Activated T-cell treated with anti-CD3 and anti-CD28 coated beads, Interleukin-2, amount 50 U/mL, for 72 hours (primary cell): ENCODE results near the gene MYL7. TPM values are rescaled to one million over a fixed set of nuclear protein-coding genes. Genes with fewer than 3 reads are reported as not detected.

Experiments used
- ATAC-seq, 2 donors: fragments of 150-1000 bp; cut with Tn5 transposase; replicated peaks in 1 of 2; 2 replicates each; pipeline ENCODE4 v1.10.0; 2021; ENCODE audit warnings: moderate library complexity in 2 of 2, mild to moderate bottlenecking in 1 of 2
- DNase-seq, 2 donors: peaks; one replicate each; pipeline ENCODE4 v3.0.0; 2021 to 2022; ENCODE audit warnings: mixed read lengths in 1 of 2
- H3K27ac Mint-ChIP-seq: one replicate; pipeline ENCODE4 v1.8.0; 2022; ENCODE audit warnings: mild to moderate bottlenecking, moderate library complexity, mixed read lengths
- H3K27me3 Mint-ChIP-seq: one replicate; pipeline ENCODE4 v1.8.0; 2022; ENCODE audit warnings: low read depth, mixed read lengths
- H3K36me3 Mint-ChIP-seq, 2 donors: one replicate each; pipeline ENCODE4 v1.8.0; 2022; ENCODE audit warnings: mixed read lengths in 2 of 2, mild to moderate bottlenecking in 1 of 2; ENCODE audit not compliant: insufficient read depth in 2 of 2
- H3K4me1 Mint-ChIP-seq: one replicate; pipeline ENCODE4 v1.8.0; 2022; ENCODE audit warnings: low read depth, mixed read lengths
- H3K4me3 Mint-ChIP-seq, 2 donors: one replicate each; pipeline ENCODE4 v1.8.0; 2022; ENCODE audit warnings: mild to moderate bottlenecking in 2 of 2, mixed read lengths in 2 of 2, moderate library complexity in 2 of 2
- H3K9me3 Mint-ChIP-seq, 2 donors: one replicate each; pipeline ENCODE4 v1.8.0; 2022; ENCODE audit warnings: mixed read lengths in 2 of 2
- total RNA-seq, 2 donors: library from RNA; stranded (reverse); gene quantifications; one replicate each; pipeline ENCODE4 v1.2.3, GENCODE V29; 2022

MYL7 gene
- total RNA-seq = not detected

DNA sequence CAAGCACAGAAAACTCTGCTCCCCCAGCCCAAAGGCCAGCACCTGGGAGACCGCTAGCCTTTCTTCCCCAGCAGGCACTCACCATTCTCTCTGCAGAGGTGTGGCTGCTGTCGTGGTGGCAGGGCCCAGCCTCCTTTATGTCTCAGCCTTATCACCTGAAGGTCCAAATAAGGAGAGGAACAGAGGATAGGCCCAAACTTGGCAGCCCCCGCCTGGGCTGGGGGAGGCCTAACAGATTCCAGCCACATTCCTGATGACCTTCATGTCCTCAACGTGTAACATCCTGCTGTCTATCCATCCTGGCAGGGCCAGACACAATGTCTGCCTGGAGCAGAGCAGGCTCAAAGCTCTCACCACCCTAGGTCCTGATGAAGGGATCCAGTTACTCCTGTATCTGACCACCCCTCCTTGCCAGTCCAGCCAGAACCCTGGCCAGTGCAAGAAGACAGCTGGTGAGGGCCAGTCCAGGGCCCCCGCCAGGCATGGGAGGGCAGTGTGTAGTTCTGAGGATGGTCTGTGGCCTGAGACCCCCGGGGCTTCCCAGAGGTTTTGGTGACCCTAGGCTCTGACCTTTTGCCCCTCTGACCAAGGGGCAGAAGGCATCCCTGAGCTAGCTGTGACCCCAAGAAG, at the start of gene MYL7:
MYL7 (minus strand) TSS at position 112 of the 630 bp plus-strand sequence; CDS start at position 85, 27 bp downstream.
- Mint-ChIP-seq H3K4me1 (peaks cover 14% of the 10 kb centered on the region), H3K27me3 (peaks cover 7% of the 10 kb centered on the region), H3K4me3 (no peak within 1 kb of the TSS), H3K9me3 (no peaks in the 10 kb centered on the region), H3K36me3 (no peaks in the 10 kb centered on the region), H3K27ac (no peak within 1 kb of the TSS)
- no peak for ATAC-seq
- DNase-seq = no peak

- Mint-ChIP-seq H3K9me3 (no peaks in the 10 kb centered on the region), H3K4me3 (no peak overlapping the region), H3K27ac (no peak overlapping the region), H3K27me3 (peaks cover 8% of the 10 kb centered on the region), H3K4me1 (peaks cover 10% of the 10 kb centered on the region), H3K36me3 (no peaks in the 10 kb centered on the region)
- DNase-seq (no peak), ATAC-seq (no peak)
Measured at GRCh38 chr7:44189993-44190872, 49.1 kb upstream of the MYL7 start.

- H3K4me3 Mint-ChIP-seq = no peak within 1 kb of the TSS
- peaks cover 9% of the 10 kb centered on the region for H3K4me1 Mint-ChIP-seq
- peaks cover 8% of the 10 kb centered on the region for H3K27me3 Mint-ChIP-seq
- ATAC-seq = no peak
- no peaks in the 10 kb centered on the region for H3K9me3 Mint-ChIP-seq
- no peak within 1 kb of the TSS for H3K27ac Mint-ChIP-seq
- no peak for DNase-seq
- no peaks in the 10 kb centered on the region for H3K36me3 Mint-ChIP-seq
Measured at GRCh38 chr7:44189286-44189992, 48.3 kb upstream of the MYL7 start, which contains the start of gene GCK. Gene GCK, minus strand, starts transcription at chr7:44189439. Its CDS starts 486 bp downstream, at chr7:44188953.

- Mint-ChIP-seq H3K4me3 (no peak overlapping the region), H3K27me3 (peaks cover 8% of the 10 kb centered on the region), H3K36me3 (no peaks in the 10 kb centered on the region), H3K9me3 (no peaks in the 10 kb centered on the region), H3K4me1 (peaks cover 2% of the 10 kb centered on the region), H3K27ac (no peak overlapping the region)
- DNase-seq = no peak
- ATAC-seq = no peak
Measured at GRCh38 chr7:44188480-44189225, 47.5 kb upstream of the MYL7 start.

- Mint-ChIP-seq H3K36me3 (no peaks in the 10 kb centered on the region), H3K4me3 (no peak overlapping the region), H3K9me3 (peaks cover 0 to 2% of the 10 kb centered on the region in 2 donors), H3K27ac (no peak overlapping the region), H3K27me3 (peaks cover 8% of the 10 kb centered on the region), H3K4me1 (no peaks in the 10 kb centered on the region)
- DNase-seq = no peak
- ATAC-seq = no peak
Measured at GRCh38 chr7:44187636-44188416, 46.7 kb upstream of the MYL7 start.

- Mint-ChIP-seq H3K36me3 (no peaks in the 10 kb centered on the region), H3K4me1 (no peaks in the 10 kb centered on the region), H3K4me3 (no peak overlapping the region), H3K27me3 (peaks cover 8% of the 10 kb centered on the region), H3K9me3 (peaks cover 1 to 6% of the 10 kb centered on the region in 2 donors), H3K27ac (no peak overlapping the region)
- no peak for ATAC-seq
- no peak for DNase-seq
Measured at GRCh38 chr7:44186736-44187135, 45.6 kb upstream of the MYL7 start.

- ATAC-seq (no peak), DNase-seq (no peak)
- Mint-ChIP-seq H3K36me3 (no peaks in the 10 kb centered on the region), H3K27me3 (peaks cover 2% of the 10 kb centered on the region), H3K27ac (no peak overlapping the region), H3K4me3 (no peak overlapping the region), H3K9me3 (peaks cover 1 to 6% of the 10 kb centered on the region in 2 donors), H3K4me1 (no peaks in the 10 kb centered on the region)
Measured at GRCh38 chr7:44185729-44186128, 44.6 kb upstream of the MYL7 start.

DNA sequence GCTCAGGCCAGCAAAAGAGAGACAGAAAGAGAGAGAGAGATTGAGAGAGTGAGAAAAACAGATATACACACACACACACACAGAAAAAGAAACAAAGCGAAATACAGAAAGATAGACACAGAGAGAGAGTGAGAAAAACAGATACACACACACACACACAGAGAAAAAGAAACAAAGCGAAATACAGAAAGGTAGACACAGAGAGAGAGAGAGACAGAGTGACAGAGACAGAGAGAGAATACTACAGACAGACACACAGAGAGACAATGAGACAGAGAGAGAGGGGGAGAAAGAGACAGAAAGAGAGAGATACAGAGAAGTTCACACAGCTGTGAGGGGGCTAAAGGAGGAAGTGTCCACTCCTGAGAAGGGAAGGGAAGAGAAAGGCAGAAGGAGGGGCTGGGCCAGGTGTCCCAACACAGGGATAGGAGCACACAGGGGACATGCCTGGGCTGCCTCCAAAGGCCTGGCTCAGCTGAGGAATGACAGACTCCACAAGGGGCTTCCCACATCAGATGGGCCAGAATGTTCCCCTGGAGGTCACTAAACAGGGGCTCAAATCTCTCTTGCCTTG, 43.8 kb upstream of the MYL7 start:
- no peak overlapping the region for H3K4me3 Mint-ChIP-seq
- H3K27me3 Mint-ChIP-seq = no peaks in the 10 kb centered on the region
- peak overlapping the region; percentile 1 for H3K27ac Mint-ChIP-seq
- H3K9me3 Mint-ChIP-seq = peaks cover 1 to 6% of the 10 kb centered on the region in 2 donors
- H3K4me1 Mint-ChIP-seq = no peaks in the 10 kb centered on the region
- no peak for DNase-seq
- no peak for ATAC-seq
- no peaks in the 10 kb centered on the region for H3K36me3 Mint-ChIP-seq

- Mint-ChIP-seq H3K4me1 (no peaks in the 10 kb centered on the region), H3K9me3 (peaks cover 1 to 6% of the 10 kb centered on the region in 2 donors), H3K27me3 (no peaks in the 10 kb centered on the region), H3K4me3 (no peak overlapping the region), H3K36me3 (no peaks in the 10 kb centered on the region), H3K27ac (no peak overlapping the region)
- no peak for DNase-seq
- no peak for ATAC-seq
Measured at GRCh38 chr7:44184206-44184872, 43.2 kb upstream of the MYL7 start.

- Mint-ChIP-seq H3K27me3 (peaks cover 9% of the 10 kb centered on the region), H3K27ac (no peak overlapping the region), H3K4me1 (no peaks in the 10 kb centered on the region), H3K36me3 (no peaks in the 10 kb centered on the region), H3K9me3 (peaks cover 1 to 6% of the 10 kb centered on the region in 2 donors), H3K4me3 (no peak overlapping the region)
- ATAC-seq = no peak
- no peak for DNase-seq
Measured at GRCh38 chr7:44183386-44183785, 42.3 kb upstream of the MYL7 start.

- Mint-ChIP-seq H3K9me3 (peaks cover 1 to 6% of the 10 kb centered on the region in 2 donors), H3K4me1 (no peaks in the 10 kb centered on the region), H3K27ac (no peak overlapping the region), H3K27me3 (peaks cover 10% of the 10 kb centered on the region), H3K36me3 (no peaks in the 10 kb centered on the region), H3K4me3 (no peak overlapping the region)
- no peak for ATAC-seq
- no peak for DNase-seq
Measured at GRCh38 chr7:44182827-44183226, 41.7 kb upstream of the MYL7 start.
